OCI-LY1 (cell line): ENCODE results near the gene AFP.

Source experiments
- H2AFZ ChIP-seq: fragments of 200-600 bp; sonication (generic), shearing (Covaris generic); 2 replicates; pipeline ENCODE4 v1.6.0; 2014; ENCODE audit warnings: antibody characterized with exemption, mild to moderate bottlenecking, low read length
- H3F3A ChIP-seq: fragments of 200-600 bp; sonication (generic), shearing (Covaris generic); 2 replicates; pipeline ENCODE4 v1.6.0; 2014; ENCODE audit warnings: mild to moderate bottlenecking, antibody characterized with exemption, low read length, moderate library complexity; ENCODE audit not compliant: insufficient read depth
- H3K27ac ChIP-seq: fragments of 200-600 bp; sonication (generic); 2 replicates; pipeline ENCODE4 v1.5.1; 2014; ENCODE audit warnings: low read length, mixed run types, mild to moderate bottlenecking, low read depth; ENCODE audit not compliant: poor library complexity, severe bottlenecking
- H3K27me3 ChIP-seq: fragments of 200-600 bp; sonication (generic); 2 replicates; pipeline ENCODE4 v1.6.0; 2014; ENCODE audit warnings: antibody characterized with exemption, mild to moderate bottlenecking, low read length, moderate library complexity; ENCODE audit not compliant: insufficient read depth
- H3K36me3 ChIP-seq: fragments of 200-600 bp; sonication (generic); 2 replicates; pipeline ENCODE4 v1.6.1; 2014; ENCODE audit warnings: mild to moderate bottlenecking, antibody characterized with exemption, low read length, moderate library complexity, mixed read lengths; ENCODE audit not compliant: insufficient read depth
- H3K4me1 ChIP-seq: fragments of 200-600 bp; sonication (generic); 2 replicates; pipeline ENCODE4 v1.5.1; 2014; ENCODE audit warnings: mild to moderate bottlenecking, low read length, moderate library complexity; ENCODE audit not compliant: insufficient read depth, severe bottlenecking
- H3K4me2 ChIP-seq: fragments of 200-600 bp; sonication (generic), shearing (Covaris generic); 2 replicates; pipeline ENCODE4 v1.6.1; 2014; ENCODE audit warnings: low read length
- H3K4me3 ChIP-seq: fragments of 200-600 bp; sonication (generic); 2 replicates; pipeline ENCODE4 v1.5.1; 2014; ENCODE audit warnings: low read length, low read depth, mild to moderate bottlenecking, mixed read lengths; ENCODE audit not compliant: poor library complexity, severe bottlenecking
- H3K79me2 ChIP-seq: fragments of 200-600 bp; shearing (Covaris generic); 2 replicates; pipeline ENCODE4 v1.6.1; 2016; ENCODE audit warnings: mixed run types, low read length, mixed read lengths; ENCODE audit not compliant: insufficient read depth
- H3K9ac ChIP-seq: fragments of 200-600 bp; sonication (generic), shearing (Covaris generic); 2 replicates; pipeline ENCODE4 v1.6.1; 2014; ENCODE audit warnings: mild to moderate bottlenecking, low read length, mixed read lengths
- H3K9me2 ChIP-seq: fragments of 200-600 bp; sonication (generic), shearing (Covaris generic); 2 replicates; pipeline ENCODE4 v1.6.1; 2014; ENCODE audit warnings: low read depth, mild to moderate bottlenecking, low read length, mixed read lengths
- H3K9me3 ChIP-seq: fragments of 200-600 bp; shearing (Covaris generic); 2 replicates; pipeline ENCODE4 v1.6.1; 2014; ENCODE audit warnings: low read length, mixed read lengths
- H4K20me1 ChIP-seq: fragments of 200-600 bp; sonication (generic), shearing (Covaris generic); 2 replicates; pipeline ENCODE4 v1.6.0; 2016; ENCODE audit warnings: mild to moderate bottlenecking, low read length; ENCODE audit not compliant: insufficient read depth
- EZH2 ChIP-seq: fragments of 200-600 bp; sonication (generic), shearing (Covaris generic); IDR thresholded peaks from 2 replicates; pipeline ENCODE4 v1.8.0; 2017; ENCODE audit warnings: borderline replicate concordance, mixed run types, mild to moderate bottlenecking, antibody characterized with exemption, low read length, moderate library complexity, mixed read lengths
- TF ChIP-seq, protein P1 (sequence below): fragments of 200-600 bp; sonication (generic), shearing (Covaris generic); IDR thresholded peaks from 2 replicates; pipeline ENCODE4 v1.5.1; 2017; ENCODE audit warnings: mild to moderate bottlenecking, antibody characterized with exemption, low read length, moderate library complexity, mixed read lengths

AFP gene

GRCh38 chr4:73437558-73437956 lies 1.5 kb downstream of the AFP start:
- no peak overlapping the region for H3K27ac ChIP-seq
- H2AFZ ChIP-seq = no peak overlapping the region
- H3K4me3 ChIP-seq = no peak overlapping the region
- no peak for TF ChIP-seq EZH2
- TF ChIP-seq, protein P1, sequence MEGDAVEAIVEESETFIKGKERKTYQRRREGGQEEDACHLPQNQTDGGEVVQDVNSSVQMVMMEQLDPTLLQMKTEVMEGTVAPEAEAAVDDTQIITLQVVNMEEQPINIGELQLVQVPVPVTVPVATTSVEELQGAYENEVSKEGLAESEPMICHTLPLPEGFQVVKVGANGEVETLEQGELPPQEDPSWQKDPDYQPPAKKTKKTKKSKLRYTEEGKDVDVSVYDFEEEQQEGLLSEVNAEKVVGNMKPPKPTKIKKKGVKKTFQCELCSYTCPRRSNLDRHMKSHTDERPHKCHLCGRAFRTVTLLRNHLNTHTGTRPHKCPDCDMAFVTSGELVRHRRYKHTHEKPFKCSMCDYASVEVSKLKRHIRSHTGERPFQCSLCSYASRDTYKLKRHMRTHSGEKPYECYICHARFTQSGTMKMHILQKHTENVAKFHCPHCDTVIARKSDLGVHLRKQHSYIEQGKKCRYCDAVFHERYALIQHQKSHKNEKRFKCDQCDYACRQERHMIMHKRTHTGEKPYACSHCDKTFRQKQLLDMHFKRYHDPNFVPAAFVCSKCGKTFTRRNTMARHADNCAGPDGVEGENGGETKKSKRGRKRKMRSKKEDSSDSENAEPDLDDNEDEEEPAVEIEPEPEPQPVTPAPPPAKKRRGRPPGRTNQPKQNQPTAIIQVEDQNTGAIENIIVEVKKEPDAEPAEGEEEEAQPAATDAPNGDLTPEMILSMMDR = no peak
- no peak overlapping the region for H3K9ac ChIP-seq
- H3K9me3 ChIP-seq = no peaks in the 10 kb centered on the region
- H3K36me3 ChIP-seq = no peaks in the 10 kb centered on the region
- H4K20me1 ChIP-seq = no peaks in the 10 kb centered on the region
- H3F3A ChIP-seq = no peaks in the 10 kb centered on the region
- H3K4me2 ChIP-seq = no peak overlapping the region
- no peaks in the 10 kb centered on the region for H3K9me2 ChIP-seq
- no peaks in the 10 kb centered on the region for H3K27me3 ChIP-seq
- no peaks in the 10 kb centered on the region for H3K4me1 ChIP-seq
- no peaks in the 10 kb centered on the region for H3K79me2 ChIP-seq

DNA sequence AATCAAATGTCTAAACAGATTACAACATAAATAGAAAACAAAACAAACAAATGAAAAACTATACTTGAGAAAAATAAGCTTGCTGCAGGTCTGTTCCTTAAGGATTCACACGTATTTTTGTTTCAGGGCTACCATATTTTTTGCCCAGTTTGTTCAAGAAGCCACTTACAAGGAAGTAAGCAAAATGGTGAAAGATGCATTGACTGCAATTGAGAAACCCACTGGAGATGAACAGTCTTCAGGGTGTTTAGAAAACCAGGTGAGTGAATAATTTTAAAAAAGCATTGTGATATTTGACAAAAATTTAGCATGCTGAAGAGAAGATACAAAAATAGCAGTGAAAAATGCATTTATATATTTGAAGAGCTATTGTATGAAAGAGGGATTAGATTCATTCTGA lies 2.0 kb downstream of the AFP start:
- no peak overlapping the region for H3K27ac ChIP-seq
- no peak for TF ChIP-seq EZH2
- TF ChIP-seq, protein P1 = no peak
- H3K79me2 ChIP-seq = no peaks in the 10 kb centered on the region
- H3K4me1 ChIP-seq = no peaks in the 10 kb centered on the region
- H3K9me3 ChIP-seq = no peaks in the 10 kb centered on the region
- no peak overlapping the region for H3K4me3 ChIP-seq
- H3K9ac ChIP-seq = no peak overlapping the region
- H3K27me3 ChIP-seq = no peaks in the 10 kb centered on the region
- H4K20me1 ChIP-seq = no peaks in the 10 kb centered on the region
- H2AFZ ChIP-seq = no peak overlapping the region
- no peaks in the 10 kb centered on the region for H3F3A ChIP-seq
- no peak overlapping the region for H3K4me2 ChIP-seq
- no peaks in the 10 kb centered on the region for H3K9me2 ChIP-seq
- H3K36me3 ChIP-seq = no peaks in the 10 kb centered on the region

DNA sequence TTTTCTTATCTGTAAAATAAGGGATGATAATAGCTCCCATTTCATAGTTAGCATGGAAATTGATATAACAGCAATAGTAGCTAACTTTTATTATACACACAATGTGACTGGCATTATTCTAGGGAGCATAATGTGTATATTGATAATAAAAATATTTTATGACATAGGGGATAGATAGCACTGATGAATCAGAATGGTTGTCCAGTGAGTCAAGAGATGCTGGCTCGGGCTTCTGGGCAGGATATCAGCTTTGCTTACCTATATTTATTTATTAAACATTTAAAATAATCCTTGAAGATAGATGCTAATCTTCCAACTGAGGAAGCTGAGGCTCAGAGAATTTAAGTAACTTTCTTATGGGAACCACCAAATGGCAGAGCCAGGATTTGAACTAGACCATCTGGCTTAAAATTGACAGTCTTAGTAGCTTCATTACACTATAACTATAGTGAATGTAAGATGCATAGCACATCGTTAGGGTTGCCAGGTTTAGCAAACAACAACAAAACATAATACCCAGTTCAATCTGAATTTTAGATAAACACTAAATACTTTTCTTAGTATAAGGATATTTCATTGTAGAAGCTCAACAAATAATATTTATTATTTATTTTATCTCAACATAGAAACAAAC lies 2.7 kb downstream of the AFP start:
- Histone ChIP-seq H3K4me2 (no peak overlapping the region), H3K4me1 (no peaks in the 10 kb centered on the region)

More for the DNA sequence above, 2.7 kb downstream of the AFP start:
- Histone ChIP-seq H3K9ac (no peak overlapping the region), H3K9me2 (no peaks in the 10 kb centered on the region), H3K9me3 (no peaks in the 10 kb centered on the region), H3K36me3 (no peaks in the 10 kb centered on the region), H3K79me2 (no peaks in the 10 kb centered on the region), H3F3A (no peaks in the 10 kb centered on the region), H2AFZ (no peak overlapping the region), H3K4me3 (no peak overlapping the region), H3K27me3 (no peaks in the 10 kb centered on the region), H3K27ac (no peak overlapping the region), H4K20me1 (no peaks in the 10 kb centered on the region)
- TF ChIP-seq, protein P1 = no peak
